ENCODE measurements around the gene LRFN2.

DNA sequence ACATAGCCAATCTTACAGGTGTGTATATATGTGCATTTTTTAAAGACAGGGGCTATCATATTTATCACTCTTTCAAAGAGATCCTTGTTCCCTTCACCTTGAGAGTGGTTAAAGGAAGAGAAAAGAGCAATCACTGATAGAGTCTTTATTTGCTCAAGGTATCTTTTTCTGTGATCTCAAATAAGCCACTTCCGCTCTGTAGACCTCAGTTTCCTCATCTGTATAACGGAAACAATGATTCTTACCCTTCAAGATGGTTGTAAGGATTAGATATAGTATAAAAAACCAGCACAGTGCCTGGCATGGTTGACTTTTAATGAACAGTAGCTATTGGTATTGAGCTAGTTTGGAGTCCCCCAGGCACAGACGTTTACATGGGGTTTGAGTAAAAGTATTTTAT lies 10.1 kb upstream of the LRFN2 start:
- TF ChIP-seq, protein P1, sequence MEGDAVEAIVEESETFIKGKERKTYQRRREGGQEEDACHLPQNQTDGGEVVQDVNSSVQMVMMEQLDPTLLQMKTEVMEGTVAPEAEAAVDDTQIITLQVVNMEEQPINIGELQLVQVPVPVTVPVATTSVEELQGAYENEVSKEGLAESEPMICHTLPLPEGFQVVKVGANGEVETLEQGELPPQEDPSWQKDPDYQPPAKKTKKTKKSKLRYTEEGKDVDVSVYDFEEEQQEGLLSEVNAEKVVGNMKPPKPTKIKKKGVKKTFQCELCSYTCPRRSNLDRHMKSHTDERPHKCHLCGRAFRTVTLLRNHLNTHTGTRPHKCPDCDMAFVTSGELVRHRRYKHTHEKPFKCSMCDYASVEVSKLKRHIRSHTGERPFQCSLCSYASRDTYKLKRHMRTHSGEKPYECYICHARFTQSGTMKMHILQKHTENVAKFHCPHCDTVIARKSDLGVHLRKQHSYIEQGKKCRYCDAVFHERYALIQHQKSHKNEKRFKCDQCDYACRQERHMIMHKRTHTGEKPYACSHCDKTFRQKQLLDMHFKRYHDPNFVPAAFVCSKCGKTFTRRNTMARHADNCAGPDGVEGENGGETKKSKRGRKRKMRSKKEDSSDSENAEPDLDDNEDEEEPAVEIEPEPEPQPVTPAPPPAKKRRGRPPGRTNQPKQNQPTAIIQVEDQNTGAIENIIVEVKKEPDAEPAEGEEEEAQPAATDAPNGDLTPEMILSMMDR (conservative IDR thresholded peaks at IDR 0.05; ENCODE audit: low read depth, low read length) = no peak
- TF ChIP-seq EZH2 (IDR thresholded peaks at IDR 0.05; ENCODE audit: borderline replicate concordance, low read depth, low read length, poor library complexity, severe bottlenecking) = no peak
